ENCODE data around the gene ZPBP2. TPM values are rescaled to one million over a fixed set of nuclear protein-coding genes. Genes with fewer than 3 reads are reported as not detected.
"Not testable (repeated sequence)": the region's sequence is repeated elsewhere in the genome, so short reads cannot be mapped to it uniquely, and the experiment has no call there.

Gene ZPBP2
- total RNA-seq (2014; rRNA removed; shearing (Covaris generic)): not detected in 2 replicates
- polyA plus RNA-seq (2014; cell fraction: nucleus; rRNA removed): not detected in 2 replicates

DNA sequence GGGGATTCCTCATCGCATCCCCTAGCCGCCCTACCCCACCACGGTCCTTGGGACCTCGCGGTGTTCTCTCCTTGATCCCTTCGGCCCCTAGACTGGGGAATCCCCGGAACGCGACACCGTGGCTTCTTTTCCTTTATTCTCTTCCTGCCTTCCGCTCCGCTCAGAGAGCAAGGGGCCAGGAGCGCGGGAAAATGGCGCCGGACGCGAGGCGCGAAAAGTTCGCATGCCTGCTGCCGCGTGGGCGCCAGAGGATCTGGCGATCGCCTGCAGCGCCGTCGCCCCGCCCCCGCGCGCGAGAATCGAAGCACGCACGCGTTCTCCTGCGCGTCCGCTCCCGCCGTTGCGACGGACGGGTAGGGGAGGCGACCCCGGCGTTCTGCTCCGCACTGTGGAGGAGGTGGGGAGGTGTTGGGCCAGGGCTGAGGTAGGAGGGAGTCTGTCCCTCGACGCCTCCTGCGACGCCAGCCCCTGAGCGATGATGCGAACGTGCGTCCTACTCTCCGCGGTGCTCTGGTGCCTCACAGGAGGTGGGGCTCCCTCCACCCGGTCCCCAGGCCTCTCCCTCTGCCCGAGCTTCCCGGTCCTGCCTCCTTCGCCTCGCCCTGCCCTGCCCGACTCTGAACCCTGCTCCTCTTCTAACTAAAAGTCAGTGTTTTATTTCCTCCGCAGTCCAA is at the start of gene ZPBP2:
ZPBP2 (plus strand) TSS at position 323 of the 674 bp plus-strand sequence; CDS start at position 476, 153 bp downstream.
- no peak for DNase-seq (ENCODE audit: extremely low read depth, low read depth)

DNA sequence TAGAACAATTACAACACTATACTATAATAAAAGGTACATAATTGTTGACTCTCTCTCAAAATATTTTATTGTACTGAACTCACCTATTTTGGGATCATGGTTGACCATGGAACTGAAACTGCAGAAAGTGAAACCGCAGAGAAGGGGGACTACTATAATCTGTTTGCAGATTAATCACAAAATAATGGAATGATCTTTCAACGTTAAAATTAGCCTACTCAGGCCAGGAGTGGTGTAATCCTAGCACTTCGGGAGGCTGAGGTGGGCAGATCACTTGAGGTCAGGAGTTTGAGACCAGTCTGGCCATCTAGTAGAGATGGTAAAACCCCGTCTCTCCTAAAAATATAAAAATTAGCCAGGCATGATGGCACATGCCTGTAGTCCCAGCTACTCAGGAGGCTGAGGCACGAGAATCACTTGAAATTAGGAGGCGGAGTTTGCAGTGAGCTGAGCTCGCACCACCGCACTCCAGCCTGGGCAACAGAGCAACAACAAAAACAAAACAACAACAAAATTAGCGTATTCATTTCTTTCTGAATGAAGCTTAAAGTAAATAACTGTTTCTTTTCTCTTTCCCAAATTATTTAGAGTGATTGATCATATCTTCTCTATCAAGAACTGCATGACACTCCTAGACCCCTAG is 49.5 kb upstream of the ZPBP2 start:
- no peak for DNase-seq (ENCODE audit: extremely low read depth, low read depth)

DNA sequence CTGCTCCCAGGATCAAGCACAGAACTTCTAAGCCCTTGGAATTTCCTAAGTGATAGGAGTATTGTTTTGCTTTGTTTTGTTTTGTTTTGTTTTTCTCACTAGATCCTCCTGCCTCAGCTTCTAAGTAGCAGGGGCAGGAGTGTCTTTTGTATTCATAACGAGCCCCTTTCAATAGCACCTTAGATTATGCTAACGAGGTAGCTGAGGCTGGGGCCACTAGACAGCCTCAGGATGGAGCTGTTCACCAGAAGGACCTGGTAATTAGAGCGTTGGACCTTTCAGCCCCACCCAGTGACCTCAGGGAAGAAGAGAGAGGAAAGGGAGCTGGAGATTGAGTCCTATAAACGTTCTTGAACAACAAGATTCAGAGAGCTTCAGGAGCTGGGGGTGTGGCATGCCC is 47.5 kb upstream of the ZPBP2 start:
- DNase-seq (ENCODE audit: extremely low read depth, low read depth): no peak

DNA sequence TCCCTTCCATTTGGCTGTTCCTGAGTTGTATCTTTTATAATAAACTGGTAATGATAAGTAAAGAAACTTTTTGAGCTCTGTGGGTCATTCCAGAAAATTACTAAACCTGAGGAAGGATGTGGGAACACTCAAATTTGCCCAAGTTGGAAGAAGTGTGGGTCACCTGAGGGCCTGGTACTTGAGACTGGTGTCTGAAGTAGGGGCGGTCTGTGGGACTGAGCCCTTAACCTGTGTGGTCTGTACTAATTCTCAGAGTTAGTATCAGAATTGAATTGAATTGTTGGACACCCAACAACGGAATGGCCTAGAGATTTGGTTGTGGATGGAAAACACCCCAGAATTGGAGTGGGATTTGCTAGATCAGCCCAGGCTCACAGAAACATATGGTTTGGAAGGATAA is 47.0 kb upstream of the ZPBP2 start:
- no peak for DNase-seq (ENCODE audit: extremely low read depth, low read depth)

DNA sequence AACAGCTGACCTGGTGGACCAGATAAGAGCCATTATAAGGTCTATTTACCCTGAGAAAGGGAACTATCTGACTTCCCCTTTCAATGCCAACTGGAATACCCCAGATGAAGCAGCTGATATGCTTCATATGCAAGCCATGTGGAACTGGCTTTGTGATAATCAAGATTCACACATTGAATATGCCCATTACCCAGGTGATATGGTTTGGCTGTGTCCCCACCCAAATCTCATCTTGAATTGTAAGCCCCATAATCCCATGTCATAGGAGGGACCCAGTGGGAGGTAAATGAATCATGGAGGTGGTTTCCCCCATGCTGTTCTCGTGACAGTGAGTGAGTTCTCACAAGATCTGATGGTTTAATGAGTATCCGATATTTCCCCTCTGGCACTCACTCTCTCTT is 46.0 kb upstream of the ZPBP2 start:
- no peak for DNase-seq (ENCODE audit: extremely low read depth, low read depth)

DNA sequence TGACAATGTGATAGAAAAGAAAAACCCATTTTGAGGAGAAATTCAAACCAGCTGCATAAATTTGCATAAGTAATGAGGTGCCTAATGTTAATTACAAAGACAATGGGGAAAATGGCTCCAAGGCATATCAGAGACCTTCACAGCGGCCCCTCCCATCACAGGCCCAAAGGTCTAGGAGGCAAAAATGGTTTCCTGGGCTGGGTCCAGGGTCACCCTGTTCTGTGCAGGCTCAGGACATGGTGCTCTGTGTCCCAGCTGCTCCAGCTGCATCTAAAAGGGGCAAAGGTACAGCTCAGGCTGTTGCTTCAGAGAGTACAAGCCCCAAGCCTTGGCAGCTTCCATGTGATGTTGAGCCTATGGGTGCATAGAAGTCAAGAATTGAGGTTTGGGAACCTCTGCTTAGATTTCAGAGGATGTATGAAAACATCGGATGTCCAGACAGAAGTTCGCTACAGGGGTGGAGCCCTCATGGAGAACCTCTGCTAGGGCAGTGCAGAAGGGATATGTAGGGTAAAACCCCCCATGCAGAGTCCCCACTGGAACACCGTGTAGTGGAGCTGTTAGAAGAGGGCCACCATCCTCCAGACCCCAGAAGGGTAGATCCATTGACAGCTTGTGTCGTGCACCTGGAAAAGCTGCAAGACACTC is 44.5 kb upstream of the ZPBP2 start:
- no peak for DNase-seq (ENCODE audit: extremely low read depth, low read depth)

DNA sequence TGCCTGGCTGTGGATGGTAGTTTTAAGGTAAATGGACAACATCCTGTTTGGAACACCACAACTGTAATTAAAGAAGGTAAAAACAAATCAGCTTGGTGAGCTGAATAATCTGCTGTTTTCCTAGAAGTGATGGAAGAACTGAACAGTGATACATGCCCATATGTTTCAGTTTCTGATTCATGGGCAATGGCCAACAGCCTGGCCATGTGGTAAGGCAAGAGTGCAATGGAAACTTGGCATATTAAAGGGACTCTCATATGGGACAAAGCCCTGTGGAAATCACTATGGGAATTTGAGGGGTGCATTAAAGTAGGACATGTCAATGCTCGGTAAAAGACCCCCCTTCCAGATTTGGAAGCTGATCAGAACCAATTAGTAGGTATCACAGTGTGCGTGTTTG is 41.7 kb upstream of the ZPBP2 start:
- DNase-seq (ENCODE audit: extremely low read depth, low read depth): no peak

DNA sequence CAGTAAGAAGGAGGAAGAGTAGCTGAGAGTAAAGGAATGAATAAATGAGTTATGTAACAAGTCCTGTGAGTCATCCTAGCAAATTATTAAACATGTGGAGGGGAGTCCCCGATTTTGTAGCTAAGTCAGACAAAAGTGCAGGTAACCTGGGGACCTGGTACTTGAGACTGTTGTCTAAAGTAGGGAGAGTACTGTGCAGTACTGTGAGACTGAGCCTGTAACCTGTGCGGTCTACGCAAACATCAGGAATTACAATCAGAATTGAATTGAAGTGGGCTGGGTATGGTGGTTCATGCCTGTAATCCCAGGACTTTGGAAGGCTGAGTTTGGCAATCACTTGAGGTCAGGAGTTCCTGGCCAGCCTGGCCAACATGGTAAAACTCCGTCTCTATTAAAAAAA is 39.6 kb upstream of the ZPBP2 start:
- DNase-seq (ENCODE audit: extremely low read depth, low read depth): no peak

DNA sequence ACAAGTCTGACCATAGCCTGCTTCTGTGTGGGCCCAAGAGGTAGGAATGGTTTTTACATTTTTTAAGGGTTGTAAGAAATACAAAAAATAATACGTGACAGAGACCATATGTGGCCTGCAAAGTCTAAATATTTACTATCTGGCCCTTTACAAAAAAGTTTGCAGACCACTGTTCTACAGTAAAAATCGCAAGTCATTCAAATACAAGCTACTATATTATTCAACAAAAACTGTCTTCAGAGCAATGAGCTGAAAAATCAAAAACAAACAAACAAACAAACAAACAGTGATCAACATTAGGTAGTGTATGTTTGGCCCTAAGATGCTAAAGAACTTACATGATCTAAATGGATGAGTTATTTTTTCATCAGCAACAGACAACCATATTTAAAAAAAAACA is 36.4 kb upstream of the ZPBP2 start:
- no peak for DNase-seq (ENCODE audit: extremely low read depth, low read depth)

GRCh38 chr17:39834017-39834416 is 34.0 kb upstream of the ZPBP2 start:
- DNase-seq (ENCODE audit: extremely low read depth, low read depth): no peak

DNA sequence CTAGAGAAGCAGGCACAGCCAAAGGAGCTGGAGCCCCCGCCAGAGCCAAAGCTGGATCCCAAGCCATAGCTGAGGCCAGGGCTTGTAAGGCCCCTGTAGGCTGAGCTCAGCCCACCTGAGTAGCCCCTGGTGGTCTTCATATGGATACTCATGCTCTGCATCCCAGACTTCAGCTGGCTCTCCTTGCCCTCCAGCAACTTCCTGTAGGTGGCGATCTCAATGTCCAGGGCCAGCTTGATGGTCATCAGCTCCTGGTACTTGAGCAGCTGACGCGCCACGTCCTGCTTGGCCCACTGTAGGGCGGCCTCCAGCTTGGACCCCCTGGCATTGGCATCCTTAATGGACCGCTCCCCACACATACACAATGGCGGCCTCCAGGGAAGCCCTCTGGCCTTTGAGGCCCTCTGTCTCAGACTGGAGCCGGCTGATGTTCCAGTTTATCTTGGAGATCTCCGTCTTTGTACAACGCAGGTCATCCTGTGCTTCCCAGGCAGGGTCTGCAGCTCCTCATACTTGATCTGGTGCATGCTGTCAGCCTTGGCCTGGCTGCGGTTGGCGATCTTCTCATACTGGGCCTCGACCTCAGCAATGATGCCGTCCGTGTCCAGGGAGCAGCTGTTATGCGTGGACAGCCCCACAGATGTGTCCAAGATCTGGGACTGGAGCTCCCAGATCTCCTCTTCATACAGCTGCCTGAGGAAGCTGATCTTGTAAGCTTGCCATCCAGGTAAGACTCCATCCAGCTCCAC is 32.8 kb upstream of the ZPBP2 start:
- DNase-seq (ENCODE audit: extremely low read depth, low read depth): no peak

DNA sequence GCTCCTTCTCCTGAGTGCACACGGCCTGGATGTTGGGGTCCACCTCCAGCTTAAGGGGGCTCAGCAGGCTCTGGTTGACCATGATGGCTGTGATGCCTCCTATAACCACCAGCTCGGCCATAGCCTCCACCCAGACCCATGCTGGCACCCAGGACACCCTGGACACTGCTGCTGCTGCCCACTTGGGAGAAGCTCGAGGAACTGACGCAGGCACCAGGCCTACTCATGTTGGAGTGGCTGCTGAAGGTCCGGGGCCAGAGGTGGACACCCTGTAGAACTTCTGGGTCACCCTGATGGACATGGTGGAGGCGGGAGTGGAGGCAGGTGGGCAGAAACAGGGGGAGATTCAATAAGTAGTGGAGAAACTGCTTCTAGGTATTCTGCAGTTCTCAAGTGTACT is 31.9 kb upstream of the ZPBP2 start:
- no peak for DNase-seq (ENCODE audit: extremely low read depth, low read depth)

GRCh38 chr17:39838057-39838456 is 29.9 kb upstream of the ZPBP2 start:
- no peak for DNase-seq (ENCODE audit: extremely low read depth, low read depth)

DNA sequence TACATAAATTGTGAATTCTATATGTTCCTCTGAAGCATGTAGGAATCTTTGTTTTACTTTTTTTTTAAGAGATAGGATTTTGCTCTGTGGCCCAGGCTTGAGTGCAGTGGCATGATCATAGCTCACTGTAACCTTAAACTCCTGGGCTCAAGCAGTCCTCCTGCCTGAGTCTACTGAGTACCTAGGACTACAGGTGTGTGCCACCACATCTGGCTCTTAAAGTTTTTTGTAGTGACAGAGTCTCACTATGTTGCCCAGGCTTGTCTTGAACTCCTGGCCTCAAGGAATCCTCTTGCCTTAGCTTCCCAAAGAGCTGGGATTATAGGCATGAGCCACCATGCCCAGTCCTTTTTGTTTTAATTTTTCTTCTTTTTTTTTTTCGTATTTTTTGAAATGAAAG is 29.2 kb upstream of the ZPBP2 start:
- DNase-seq (ENCODE audit: extremely low read depth, low read depth): no peak

DNA sequence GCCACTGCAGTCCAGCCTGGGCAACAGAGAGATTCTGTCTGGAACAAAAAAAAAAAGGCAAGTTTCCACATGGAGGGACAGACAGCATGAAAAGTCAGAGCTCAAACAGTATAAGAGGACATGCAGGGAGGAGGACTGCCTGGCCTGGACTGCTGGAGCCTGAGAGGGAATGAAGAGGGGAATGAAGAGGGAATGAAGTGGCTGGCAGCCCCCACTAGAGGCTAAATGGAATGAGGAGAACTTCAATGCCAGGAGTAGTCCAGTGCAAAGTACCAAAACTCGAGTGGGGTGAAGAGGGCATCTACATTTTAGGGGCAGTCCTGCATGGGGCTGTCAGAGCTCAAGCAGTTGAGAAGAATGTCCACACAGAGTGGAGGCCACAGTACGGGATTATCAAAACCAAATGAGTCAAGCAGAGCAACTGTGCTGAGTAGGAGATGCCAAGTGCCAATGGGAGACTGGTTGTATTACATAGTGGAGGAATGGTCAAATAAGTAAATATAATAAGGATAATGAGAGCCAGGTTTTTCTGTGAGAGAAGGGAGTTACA is 26.8 kb upstream of the ZPBP2 start:
- DNase-seq (ENCODE audit: extremely low read depth, low read depth): no peak

GRCh38 chr17:39845052-39845846 is 22.8 kb upstream of the ZPBP2 start:
- DNase-seq (ENCODE audit: extremely low read depth, low read depth): no peak

DNA sequence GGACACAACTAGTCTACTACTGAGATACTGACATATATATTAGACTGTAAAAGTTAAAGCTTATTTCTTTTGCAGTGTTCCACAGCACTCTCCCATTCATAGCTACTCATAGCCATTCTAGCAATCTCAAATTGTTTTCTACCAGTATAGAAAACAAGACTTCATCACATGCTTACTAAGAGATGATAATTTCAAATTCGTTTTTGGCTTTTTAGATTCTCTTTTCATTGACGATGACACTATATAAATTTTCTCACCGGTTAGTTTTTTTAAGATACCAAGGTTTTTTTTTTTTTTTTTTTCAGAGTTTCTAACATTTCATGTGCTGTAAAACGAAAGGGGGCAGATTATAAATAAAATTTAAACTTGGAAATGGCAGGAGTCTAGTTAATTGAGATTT is 21.8 kb upstream of the ZPBP2 start:
- DNase-seq (ENCODE audit: extremely low read depth, low read depth): no peak

GRCh38 chr17:39848600-39848999 is 19.4 kb upstream of the ZPBP2 start:
- no peak for DNase-seq (ENCODE audit: extremely low read depth, low read depth)

DNA sequence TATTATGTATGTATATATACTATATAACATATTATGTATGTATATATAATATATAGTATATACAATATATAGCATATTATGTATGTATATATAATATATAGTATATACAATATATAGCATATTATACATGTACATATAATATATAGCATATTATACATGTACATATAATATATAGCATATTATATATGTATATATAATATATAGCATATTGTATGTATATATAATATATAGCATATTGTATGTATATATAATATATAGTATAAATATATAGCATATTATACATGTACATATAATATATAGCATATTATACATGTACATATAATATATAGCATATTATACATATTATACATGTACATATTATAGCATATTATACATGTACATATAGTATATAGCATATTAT is 17.8 kb upstream of the ZPBP2 start:
- DNase-seq (ENCODE audit: extremely low read depth, low read depth): not testable (repeated sequence)

GRCh38 chr17:39852239-39852638 is 15.8 kb upstream of the ZPBP2 start:
- no peak for DNase-seq (ENCODE audit: extremely low read depth, low read depth)
